HCT116 (cell line): ENCODE measurements around the gene NMUR1. TPM values are rescaled to one million over a fixed set of nuclear protein-coding genes. Genes with fewer than 3 reads are reported as not detected.

Experiments
- ATAC-seq: fragments of 200-7000 bp; cut with Tn5 transposase; 2 replicates; pipeline ENCODE4 v1.9.1; 2020; ENCODE audit warnings: mild to moderate bottlenecking, moderate library complexity
- BruUV-seq: library from RNA; stranded (reverse); fragments of 400-500 nt; replicated peaks from 2 replicates; lab custom pipeline; 2021; lab: Mats Ljungman, UMichigan
- CTCF ChIA-PET: fragments of 300-600 bp; sonication (Branson Sonifier 250); formaldehyde crosslinking; loops from one replicate; lab custom pipeline; 2021; ENCODE audit warnings: antibody characterized with exemption; lab: Charles Lee
- POLR2A ChIA-PET: fragments of 300-600, 350-600 bp; sonication (Branson Sonifier 250); formaldehyde crosslinking; loops from one replicate; lab custom pipeline; 2021; ENCODE audit warnings: antibody characterized with exemption; lab: Charles Lee
- RAD21 ChIA-PET, 2 experiments: fragments of 300-600 bp; sonication (Branson Sonifier 250); formaldehyde crosslinking; loops; one replicate each; lab custom pipeline; 2023; ENCODE audit warnings: low total read pairs in 2 of 2; ENCODE audit not compliant: uncharacterized antibody in 2 of 2, unreplicated experiment in 2 of 2, low non-redundant PET in 1 of 2; lab: Charles Lee
- DNase-seq: peaks from one replicate; pipeline ENCODE4 v3.0.0-alpha.2; 2010; ENCODE audit warnings: low read depth, low spot score
- H2AFZ ChIP-seq: fragments of 200-600 bp; shearing (Covaris generic), sonication (generic); 2 replicates; pipeline ENCODE4 v1.6.1; 2017; ENCODE audit warnings: low read depth, mixed run types, mixed read lengths, antibody characterized with exemption, low read length; ENCODE audit not compliant: poor library complexity, severe bottlenecking
- H3K27ac ChIP-seq: 2 replicates; pipeline ENCODE4 v1.5.1; 2012; ENCODE audit warnings: low read depth, low read length
- H3K27me3 ChIP-seq: fragments of 200-600 bp; sonication (generic); 2 replicates; pipeline ENCODE4 v1.6.1; 2016; ENCODE audit warnings: mixed run types, low read length, mixed read lengths; ENCODE audit not compliant: insufficient read depth
- H3K36me3 ChIP-seq, 2 experiments: fragments of 200-500 bp in 1 of 2; fragments of 200-600 bp in 1 of 2; sonication (Bioruptor generic) in 1 of 2; sonication (generic) in 1 of 2; 2 replicates each; pipeline versions ENCODE4 v1.5.1 to v1.6.1; 2014 to 2016; ENCODE audit warnings: low read length in 2 of 2, inconsistent platforms in 1 of 2, mixed read lengths in 1 of 2, mixed run types in 1 of 2; ENCODE audit not compliant: insufficient read depth in 2 of 2, control insufficient read depth in 1 of 2
- H3K4me1 ChIP-seq, 2 experiments: fragments of 200-600 bp in 1 of 2; sonication (generic) in 1 of 2; 2 replicates each; pipeline versions ENCODE4 v1.5.1 to v1.6.1; 2012 to 2017; ENCODE audit warnings: low read length in 2 of 2, inconsistent platforms in 1 of 2, mild to moderate bottlenecking in 1 of 2, mixed read lengths in 1 of 2, mixed run types in 1 of 2, moderate library complexity in 1 of 2; ENCODE audit not compliant: insufficient read depth in 2 of 2, control insufficient read depth in 1 of 2
- H3K4me2 ChIP-seq: fragments of 200-600 bp; sonication (generic); 2 replicates; pipeline ENCODE4 v1.6.1; 2017; ENCODE audit warnings: mixed run types, low read length, mixed read lengths
- H3K4me3 ChIP-seq, 2 experiments: fragments of 200-600 bp in 1 of 2; sonication (generic) in 1 of 2; replicated peaks in 1 of 2; 2 replicates each; pipeline ENCODE4 v1.5.1; 2011 to 2016; ENCODE audit warnings: low read length in 2 of 2, control low read depth in 1 of 2, low read depth in 1 of 2, mild to moderate bottlenecking in 1 of 2, mixed read lengths in 1 of 2, mixed run types in 1 of 2
- H3K79me2 ChIP-seq: fragments of 200-600 bp; sonication (generic); 2 replicates; pipeline ENCODE4 v1.6.1; 2017; ENCODE audit warnings: mild to moderate bottlenecking, mixed run types, low read length, moderate library complexity, mixed read lengths; ENCODE audit not compliant: insufficient read depth
- H3K9ac ChIP-seq: fragments of 200-600 bp; sonication (generic); 2 replicates; pipeline ENCODE4 v1.6.1; 2016; ENCODE audit warnings: low read length, mixed read lengths
- H3K9me2 ChIP-seq: fragments of 200-600 bp; sonication (generic), shearing (Covaris generic); 2 replicates; pipeline ENCODE4 v1.6.1; 2017; ENCODE audit warnings: mixed run types, mild to moderate bottlenecking, moderate library complexity; ENCODE audit not compliant: insufficient read depth
- H3K9me3 ChIP-seq, 2 experiments: fragments of 200-500 bp in 1 of 2; fragments of 200-600 bp in 1 of 2; sonication (Bioruptor generic) in 1 of 2; sonication (generic) in 1 of 2; 2 replicates each; pipeline ENCODE4 v1.6.1; 2014 to 2017; ENCODE audit warnings: low read length in 2 of 2, mixed read lengths in 2 of 2, inconsistent platforms in 1 of 2, low read depth in 1 of 2, mild to moderate bottlenecking in 1 of 2, mixed run types in 1 of 2, moderate library complexity in 1 of 2; ENCODE audit not compliant: control insufficient read depth in 1 of 2, insufficient read depth in 1 of 2
- H4K20me1 ChIP-seq: fragments of 200-600 bp; sonication (generic), shearing (Covaris generic); 2 replicates; pipeline ENCODE4 v1.6.1; 2017; ENCODE audit warnings: mixed run types, mild to moderate bottlenecking, moderate library complexity; ENCODE audit not compliant: insufficient read depth
- CBX3 ChIP-seq: IDR thresholded peaks from 2 replicates; pipeline ENCODE4 v1.6.1; 2012; ENCODE audit warnings: low read depth
- CEBPB ChIP-seq: IDR thresholded peaks from 2 replicates; pipeline ENCODE4 v1.6.1; 2012; ENCODE audit warnings: low read depth
- EGR1 ChIP-seq: IDR thresholded peaks from 2 replicates; pipeline ENCODE4 v1.6.1; 2012; ENCODE audit warnings: low read depth
- JUND ChIP-seq: IDR thresholded peaks from 2 replicates; pipeline ENCODE4 v1.6.1; 2012
- POLR2A ChIP-seq: IDR thresholded peaks from 2 replicates; pipeline ENCODE4 v1.7.0; 2011; ENCODE audit warnings: borderline replicate concordance; ENCODE audit not compliant: insufficient read depth, insufficient read length; ENCODE audit errors: extremely low read depth
- RAD21 ChIP-seq: IDR thresholded peaks from 2 replicates; pipeline ENCODE4 v1.6.1; 2012; ENCODE audit warnings: low read depth, mild to moderate bottlenecking
- REST ChIP-seq: IDR thresholded peaks from 2 replicates; pipeline ENCODE4 v1.6.1; 2012; ENCODE audit warnings: low read depth
- SP1 ChIP-seq: IDR thresholded peaks from 2 replicates; pipeline ENCODE4 v1.6.1; 2012; ENCODE audit warnings: low read depth
- SRF ChIP-seq: IDR thresholded peaks from 2 replicates; pipeline ENCODE4 v1.6.1; 2012; ENCODE audit warnings: low read depth
- TCF7L2 ChIP-seq: IDR thresholded peaks from 2 replicates; pipeline ENCODE4 v1.7.0; 2011; ENCODE audit warnings: borderline replicate concordance, inconsistent platforms; ENCODE audit not compliant: insufficient read depth, insufficient read length; ENCODE audit errors: extremely low read depth
- YY1 ChIP-seq: IDR thresholded peaks from 2 replicates; pipeline ENCODE4 v1.6.1; 2011; ENCODE audit warnings: low read length, low read depth, moderate library complexity, mild to moderate bottlenecking; ENCODE audit not compliant: insufficient replicate concordance; ENCODE audit errors: extremely low read depth
- intact Hi-C: fragments of 100-400 bp; cut with micrococcal nuclease; formaldehyde crosslinking; loops from 2 replicates; pipeline ENCODE4 v1.10.0; 2022
- total RNA-seq: library from RNA; stranded (reverse); gene quantifications from one replicate; pipeline ENCODE4 v1.2.1, GENCODE V29; 2021; ENCODE audit not compliant: unreplicated experiment

NMUR1 gene
- total RNA-seq, 1 experiment from 2014 or later = not detected

- H3K27ac ChIP-seq = no peak overlapping the region
- no peaks in the 10 kb centered on the region for H3K27me3 ChIP-seq
- H3K4me2 ChIP-seq = no peak overlapping the region
- ChIA-PET POLR2A (no interaction called here), CTCF (no interaction called here), RAD21 (no interaction called here)
- intact Hi-C loops = no loop called here
- H3K36me3 ChIP-seq = no peaks in the 10 kb centered on the region
- no peaks in the 10 kb centered on the region for H3K79me2 ChIP-seq
- no peak overlapping the region for H3K9ac ChIP-seq
- H3K9me2 ChIP-seq = no peaks in the 10 kb centered on the region
- no peak overlapping the region for H2AFZ ChIP-seq
- H4K20me1 ChIP-seq = no peaks in the 10 kb centered on the region
- H3K4me3 ChIP-seq = no peak overlapping the region
- no peaks in the 10 kb centered on the region for H3K4me1 ChIP-seq
- ATAC-seq = no peak
- no TSS peak for BruUV-seq
- peaks cover 0 to 7% of the 10 kb centered on the region in 2 experiments; a peak in 1 of 4 replicates for H3K9me3 ChIP-seq
- DNase-seq = no peak
- no peak for TF ChIP-seq REST
- TF ChIP-seq YY1 = no peak
- TF ChIP-seq CBX3 = no peak
- no peak for TF ChIP-seq JUND
- TF ChIP-seq SP1 = no peak
- TF ChIP-seq CEBPB = no peak
- no peak for TF ChIP-seq SRF
- no peak for TF ChIP-seq RAD21
- TF ChIP-seq POLR2A = no peak
- no peak for TF ChIP-seq TCF7L2
- no peak for TF ChIP-seq EGR1
Measured at GRCh38 chr2:231542136-231542535, 11.9 kb upstream of the NMUR1 start.
